ENCODE results near the gene ZNF329. TPM values are rescaled to one million over a fixed set of nuclear protein-coding genes. Genes with fewer than 3 reads are reported as not detected.
"Not testable (repeated sequence)": the region's sequence is repeated elsewhere in the genome, so short reads cannot be mapped to it uniquely, and the experiment has no call there.

The ZNF329 gene
- total RNA-seq, 2 donors from 2014 or later: 8.0 to 9.8 TPM

GRCh38 chr19:58154287-58154678 is 3.7 kb upstream of the ZNF329 start:
- Mint-ChIP-seq H3K27me3 (ENCODE audit: low read depth) (no peaks in the 10 kb centered on the region), H3K4me1 (ENCODE audit: low read depth) (peaks cover 40% of the 10 kb centered on the region), H3K27ac (no peak overlapping the region), H3K9me3 (peaks cover 4 to 14% of the 10 kb centered on the region in 2 donors), H3K36me3 (ENCODE audit: insufficient read depth in 2 of 2) (peaks cover 15 to 32% of the 10 kb centered on the region in 2 donors), H3K4me3 (peak overlapping the region; percentile 74 to 92)
- no peak for ATAC-seq (replicated peaks in 1 of 2)
- peak in 1 of 2 donors; percentile 8 for DNase-seq

DNA sequence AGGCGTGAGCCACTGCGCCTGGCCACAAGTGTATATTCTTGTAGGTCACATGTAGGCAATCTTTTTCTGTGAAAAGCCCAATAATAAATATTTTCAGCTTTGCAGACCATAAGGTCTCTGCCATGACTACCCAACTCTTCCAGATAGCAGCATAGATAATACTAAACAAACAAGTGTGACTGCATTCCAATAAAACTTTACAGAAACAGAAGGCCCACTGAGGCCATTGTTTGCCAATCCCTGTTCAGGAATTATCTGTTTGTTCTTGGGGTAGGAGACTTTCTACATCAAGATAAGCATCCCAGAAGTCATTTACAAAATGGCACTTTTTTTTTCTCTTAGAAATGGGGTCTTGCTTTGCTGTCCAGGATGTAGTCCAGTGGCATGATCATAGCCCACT is 2.8 kb upstream of the ZNF329 start:
- no peak for DNase-seq
- peak overlapping the region in 1 of 2 donors; percentile 74 for H3K4me3 Mint-ChIP-seq
- H3K4me1 Mint-ChIP-seq (ENCODE audit: low read depth): peaks cover 42% of the 10 kb centered on the region
- H3K9me3 Mint-ChIP-seq: peaks cover 5 to 14% of the 10 kb centered on the region in 2 donors
- H3K36me3 Mint-ChIP-seq (ENCODE audit: insufficient read depth in 2 of 2): peaks cover 15 to 34% of the 10 kb centered on the region in 2 donors
- no peak for ATAC-seq (replicated peaks in 1 of 2)
- no peak overlapping the region for H3K27ac Mint-ChIP-seq
- H3K27me3 Mint-ChIP-seq (ENCODE audit: low read depth): no peaks in the 10 kb centered on the region

DNA sequence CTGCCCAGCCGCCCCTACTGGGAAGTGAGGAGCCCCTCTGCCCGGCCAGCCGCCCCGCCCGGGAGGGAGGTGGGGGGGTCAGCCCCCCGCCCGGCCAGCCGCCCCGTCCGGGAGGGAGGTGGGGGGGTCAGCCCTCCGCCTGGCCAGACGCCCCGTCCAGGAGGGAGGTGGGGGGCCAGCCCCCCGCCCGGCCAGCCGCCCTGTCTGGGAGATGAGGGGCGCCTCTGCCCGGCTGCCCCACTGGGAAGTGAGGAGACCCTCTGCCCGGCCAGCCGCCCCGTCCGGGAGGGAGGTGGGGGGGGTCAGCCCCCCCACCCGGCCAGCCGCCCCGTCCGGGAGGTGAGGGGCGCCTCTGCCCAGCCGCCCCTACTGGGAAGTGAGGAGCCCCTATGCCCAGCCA is 3.1 kb downstream of the ZNF329 start:
- H3K4me3 Mint-ChIP-seq; H3K27ac Mint-ChIP-seq; H3K27me3 Mint-ChIP-seq (ENCODE audit: low read depth); ATAC-seq (replicated peaks in 1 of 2); DNase-seq: not testable (repeated sequence)
- H3K36me3 Mint-ChIP-seq (ENCODE audit: insufficient read depth in 2 of 2): peaks cover 20 to 46% of the 10 kb centered on the region in 2 donors
- H3K4me1 Mint-ChIP-seq (ENCODE audit: low read depth): peaks cover 24% of the 10 kb centered on the region
- H3K9me3 Mint-ChIP-seq: peaks cover 11 to 13% of the 10 kb centered on the region in 2 donors

- H3K36me3 Mint-ChIP-seq (ENCODE audit: insufficient read depth in 2 of 2): peaks cover 26 to 41% of the 10 kb centered on the region in 2 donors
- no peaks in the 10 kb centered on the region for H3K27me3 Mint-ChIP-seq (ENCODE audit: low read depth)
- DNase-seq (no peak), ATAC-seq (replicated peaks in 1 of 2) (no peak)
- peaks cover 11 to 13% of the 10 kb centered on the region in 2 donors for H3K9me3 Mint-ChIP-seq
- H3K4me1 Mint-ChIP-seq (ENCODE audit: low read depth): peaks cover 12% of the 10 kb centered on the region
- H3K27ac Mint-ChIP-seq: no peak overlapping the region
- H3K4me3 Mint-ChIP-seq: no peak overlapping the region
Measured at GRCh38 chr19:58145849-58146248, 4.7 kb downstream of the ZNF329 start.

GRCh38 chr19:58134244-58134643 is 16.3 kb downstream of the ZNF329 start:
- ATAC-seq (replicated peaks in 1 of 2) (no peak), DNase-seq (no peak)
- no peaks in the 10 kb centered on the region for H3K4me1 Mint-ChIP-seq (ENCODE audit: low read depth)
- peaks cover 17 to 24% of the 10 kb centered on the region in 2 donors for H3K9me3 Mint-ChIP-seq
- H3K4me3 Mint-ChIP-seq: no peak overlapping the region
- peak overlapping the region; percentile 54 for H3K27ac Mint-ChIP-seq
- no peaks in the 10 kb centered on the region for H3K27me3 Mint-ChIP-seq (ENCODE audit: low read depth)
- peaks cover 46 to 80% of the 10 kb centered on the region in 2 donors for H3K36me3 Mint-ChIP-seq (ENCODE audit: insufficient read depth in 2 of 2)

- no peak for DNase-seq
- no peak for ATAC-seq (replicated peaks in 1 of 2)
- Mint-ChIP-seq H3K9me3 (peaks cover 23 to 48% of the 10 kb centered on the region in 2 donors), H3K36me3 (ENCODE audit: insufficient read depth in 2 of 2) (peaks cover 64 to 86% of the 10 kb centered on the region in 2 donors), H3K4me1 (ENCODE audit: low read depth) (no peaks in the 10 kb centered on the region), H3K27ac (no peak overlapping the region), H3K27me3 (ENCODE audit: low read depth) (no peaks in the 10 kb centered on the region), H3K4me3 (no peak overlapping the region)
Measured at GRCh38 chr19:58129284-58129683, 21.3 kb downstream of the ZNF329 start.

DNA sequence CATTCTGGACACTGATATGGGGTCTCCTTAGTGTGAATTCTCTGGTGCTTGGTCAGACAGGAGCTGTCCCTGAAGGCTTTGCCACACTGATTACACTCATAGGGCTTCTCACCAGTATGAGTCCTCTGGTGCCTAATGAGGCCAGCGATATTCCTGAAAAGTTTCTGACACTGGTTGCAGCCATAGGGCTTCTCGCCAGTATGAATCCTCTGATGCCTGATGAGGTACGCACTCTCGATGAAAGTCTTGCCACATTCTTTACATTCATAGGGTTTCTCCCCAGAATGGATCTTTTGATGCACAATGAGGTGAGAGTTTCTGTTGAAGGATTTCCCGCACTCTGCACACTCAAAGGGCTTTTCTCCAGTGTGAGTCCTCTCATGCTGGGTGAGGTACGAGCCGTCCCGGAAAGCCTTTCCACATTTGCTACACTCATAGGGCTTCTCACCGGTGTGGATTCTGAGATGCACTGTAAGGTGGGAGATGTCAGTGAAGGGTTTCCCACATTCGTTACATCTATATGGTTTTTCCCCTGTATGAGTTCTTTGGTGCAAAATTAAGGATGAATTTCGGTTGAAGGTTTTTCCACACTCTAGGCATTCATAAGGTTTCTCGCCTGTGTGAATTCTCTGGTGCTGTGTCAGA is 22.4 kb downstream of the ZNF329 start:
- H3K36me3 Mint-ChIP-seq (ENCODE audit: insufficient read depth in 2 of 2): peaks cover 60 to 82% of the 10 kb centered on the region in 2 donors
- DNase-seq: no peak
- H3K4me3 Mint-ChIP-seq: no peak overlapping the region
- H3K27ac Mint-ChIP-seq: no peak overlapping the region
- no peaks in the 10 kb centered on the region for H3K27me3 Mint-ChIP-seq (ENCODE audit: low read depth)
- no peaks in the 10 kb centered on the region for H3K4me1 Mint-ChIP-seq (ENCODE audit: low read depth)
- no peak for ATAC-seq (replicated peaks in 1 of 2)
- peaks cover 24 to 47% of the 10 kb centered on the region in 2 donors for H3K9me3 Mint-ChIP-seq

DNA sequence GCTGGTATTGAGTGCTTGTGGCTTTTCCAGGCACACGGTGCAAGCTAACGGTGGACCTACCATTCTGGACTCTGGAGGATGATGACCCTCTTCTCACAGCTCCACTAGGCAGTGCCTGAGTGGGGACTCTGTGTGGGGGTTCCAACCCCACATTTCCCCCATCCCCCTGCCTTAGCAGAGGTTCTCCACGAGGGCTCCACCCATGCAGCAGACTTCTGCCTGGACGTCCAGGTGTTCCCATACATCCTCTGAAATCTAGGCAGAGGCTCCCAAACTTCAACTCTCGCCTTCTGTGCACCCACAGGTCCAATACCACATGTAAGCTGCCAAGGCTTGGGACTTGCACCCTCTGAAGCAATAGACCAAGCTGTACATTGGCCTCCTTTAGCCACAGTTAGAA is 27.2 kb downstream of the ZNF329 start:
- Mint-ChIP-seq H3K4me1 (ENCODE audit: low read depth) (no peaks in the 10 kb centered on the region), H3K27ac (no peak overlapping the region), H3K9me3 (peaks cover 41 to 51% of the 10 kb centered on the region in 2 donors), H3K4me3 (no peak overlapping the region), H3K27me3 (ENCODE audit: low read depth) (no peaks in the 10 kb centered on the region), H3K36me3 (ENCODE audit: insufficient read depth in 2 of 2) (peaks cover 50 to 67% of the 10 kb centered on the region in 2 donors)
- ATAC-seq (replicated peaks in 1 of 2) (no peak), DNase-seq (no peak)

GRCh38 chr19:58118979-58119733 is 31.4 kb downstream of the ZNF329 start:
- Mint-ChIP-seq H3K9me3 (peaks cover 41 to 49% of the 10 kb centered on the region in 2 donors), H3K27me3 (ENCODE audit: low read depth) (peaks cover 11% of the 10 kb centered on the region), H3K4me3 (no peak overlapping the region), H3K4me1 (ENCODE audit: low read depth) (peaks cover 7% of the 10 kb centered on the region), H3K36me3 (ENCODE audit: insufficient read depth in 2 of 2) (peaks cover 42 to 53% of the 10 kb centered on the region in 2 donors), H3K27ac (no peak overlapping the region)
- ATAC-seq (replicated peaks in 1 of 2) (no peak), DNase-seq (no peak)

DNA sequence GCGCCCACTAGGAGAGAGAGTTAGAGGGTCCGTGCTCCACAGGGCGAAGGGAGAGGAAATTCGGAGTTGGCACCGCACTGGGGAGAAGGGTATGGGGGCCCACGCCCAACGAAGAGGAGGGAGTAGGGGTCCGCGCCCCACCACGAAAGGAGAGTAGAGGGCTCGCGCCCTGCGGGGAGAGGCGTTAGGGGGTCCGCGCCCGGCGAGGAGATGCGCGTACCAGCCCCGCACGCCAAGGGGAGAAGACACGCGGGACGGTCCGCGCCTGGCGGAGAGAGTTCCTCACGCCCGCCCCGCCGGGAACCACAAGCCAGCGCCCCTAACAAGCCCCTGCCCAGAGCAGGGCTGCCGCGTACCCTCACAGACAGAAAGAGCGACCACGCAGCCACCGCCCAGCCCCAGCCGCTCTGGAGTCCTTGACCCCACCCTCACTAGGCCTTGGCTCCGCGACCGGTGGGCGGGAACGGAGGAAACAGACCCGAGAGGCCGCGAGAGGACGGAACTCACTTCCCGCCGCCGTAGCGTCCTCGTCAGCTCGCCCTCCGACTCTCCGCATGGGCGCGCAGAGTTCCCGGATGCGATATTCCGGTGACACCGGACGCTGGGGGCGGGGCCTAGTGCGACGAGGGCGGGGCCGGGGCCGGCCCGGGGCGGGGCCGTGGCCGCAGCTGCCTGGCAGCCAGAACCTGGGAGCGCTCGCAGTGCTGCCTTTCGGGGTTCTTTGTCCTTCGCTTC is 32.6 kb downstream of the ZNF329 start:
- Mint-ChIP-seq H3K27ac (no peak overlapping the region), H3K9me3 (peaks cover 37 to 47% of the 10 kb centered on the region in 2 donors), H3K4me3 (peak overlapping the region in 1 of 2 donors; percentile 44), H3K27me3 (ENCODE audit: low read depth) (peaks cover 11% of the 10 kb centered on the region), H3K4me1 (ENCODE audit: low read depth) (peaks cover 7% of the 10 kb centered on the region), H3K36me3 (ENCODE audit: insufficient read depth in 2 of 2) (peaks cover 43 to 52% of the 10 kb centered on the region in 2 donors)
- DNase-seq: no peak
- ATAC-seq (replicated peaks in 1 of 2): no peak

DNA sequence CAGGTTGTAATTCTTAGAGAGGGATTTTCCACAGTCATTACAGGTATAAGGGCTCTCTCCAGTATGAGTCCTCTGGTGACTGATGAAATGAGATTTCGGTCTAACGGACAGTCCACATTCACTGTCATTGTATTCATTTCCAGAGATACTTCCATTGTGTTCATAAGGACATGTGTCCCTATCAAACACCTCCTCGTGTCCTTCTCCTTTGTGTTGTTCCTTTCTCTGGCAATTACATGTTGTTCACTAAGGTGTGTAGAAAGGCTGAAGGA is 42.1 kb downstream of the ZNF329 start:
- ATAC-seq (replicated peaks in 1 of 2): no peak
- no peaks in the 10 kb centered on the region for H3K4me1 Mint-ChIP-seq (ENCODE audit: low read depth)

DNA sequence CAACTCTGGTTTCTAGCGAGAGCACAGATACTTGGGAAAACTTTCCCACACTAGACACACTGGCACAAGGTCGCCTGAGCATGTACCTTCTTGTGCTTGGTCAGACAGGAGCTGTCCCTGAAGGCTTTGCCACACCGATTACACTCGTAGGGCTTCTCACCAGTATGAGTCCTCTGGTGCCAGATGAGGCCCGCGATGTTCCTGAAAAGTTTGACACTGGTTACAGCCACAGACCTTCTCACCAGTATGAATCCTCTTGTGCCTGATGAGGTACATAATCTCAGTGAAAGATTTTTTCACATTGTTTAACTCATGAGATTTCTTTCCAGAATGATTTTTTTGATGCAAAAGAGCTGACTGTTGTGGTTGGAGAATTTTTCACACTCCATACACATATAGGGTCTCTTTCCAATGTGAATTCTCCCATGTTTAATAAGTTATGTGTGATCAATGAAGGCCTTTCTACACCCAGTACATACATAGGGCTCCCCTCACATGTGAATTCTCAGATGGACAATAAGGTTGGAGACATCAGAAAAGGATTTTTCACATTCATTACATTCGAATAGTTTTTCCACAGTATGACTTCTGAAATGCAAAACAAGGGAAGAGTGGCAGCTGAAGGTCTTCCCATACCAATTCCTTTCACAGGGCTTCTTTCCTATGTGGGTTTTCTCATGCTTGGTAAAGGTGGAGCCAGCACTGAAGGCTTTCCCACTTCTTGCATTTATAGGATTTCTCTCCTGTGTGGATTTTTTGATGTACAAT is 42.6 kb downstream of the ZNF329 start:
- no peak overlapping the region for H3K27ac Mint-ChIP-seq
- no peaks in the 10 kb centered on the region for H3K4me1 Mint-ChIP-seq (ENCODE audit: low read depth)
- ATAC-seq (replicated peaks in 1 of 2) (no peak), DNase-seq (no peak)
- H3K9me3 Mint-ChIP-seq: peaks cover 27 to 41% of the 10 kb centered on the region in 2 donors
- no peaks in the 10 kb centered on the region for H3K27me3 Mint-ChIP-seq (ENCODE audit: low read depth)
- no peak overlapping the region for H3K4me3 Mint-ChIP-seq
- peaks cover 42 to 50% of the 10 kb centered on the region in 2 donors for H3K36me3 Mint-ChIP-seq (ENCODE audit: insufficient read depth in 2 of 2)

More for the DNA sequence above, 42.1 kb downstream of the ZNF329 start:
- Mint-ChIP-seq H3K27ac (no peak overlapping the region), H3K9me3 (peaks cover 23 to 37% of the 10 kb centered on the region in 2 donors), H3K4me3 (no peak overlapping the region), H3K36me3 (ENCODE audit: insufficient read depth in 2 of 2) (peaks cover 41 to 49% of the 10 kb centered on the region in 2 donors), H3K27me3 (ENCODE audit: low read depth) (no peaks in the 10 kb centered on the region)
- no peak for DNase-seq

All from activated T-cell treated with anti-CD3 and anti-CD28 coated beads, Interleukin-2, amount 50 U/mL, for 72 hours (primary cell).